ENCODE results near the gene CNTRL.
A peak's percentile ranks its signal among the peaks of the same experiment; 100 is the strongest.

Gene CNTRL

DNA sequence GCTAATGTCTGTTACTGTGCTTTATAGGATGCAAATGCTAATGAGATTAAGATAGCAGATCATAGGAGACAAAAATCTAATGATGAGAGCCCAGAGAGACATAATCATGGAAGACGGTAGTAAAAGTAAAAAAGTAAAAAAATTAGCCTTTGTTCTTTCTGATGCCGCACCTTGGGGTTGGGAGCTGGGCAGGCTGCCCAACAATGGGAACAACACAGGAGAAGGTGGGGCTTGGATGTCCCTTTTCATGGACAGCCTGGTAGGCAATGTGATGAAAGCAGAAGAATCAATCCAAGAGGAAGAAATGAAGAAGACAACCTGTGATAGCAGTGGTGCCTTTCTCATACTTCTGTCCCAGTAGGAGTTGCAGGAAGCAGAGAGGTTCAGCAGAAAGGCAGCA is 69.7 kb downstream of the CNTRL start:
- Histone ChIP-seq H3K27me3 (ENCODE audit: insufficient read depth, low read length) (no peaks in the 10 kb centered on the region), H3K36me3 (ENCODE audit: insufficient read depth, low read length) (peaks cover 30% of the 10 kb centered on the region), H3K27ac (ENCODE audit: low read depth, low read length) (no peak overlapping the region), H3K4me3 (ENCODE audit: low read depth, low read length) (no peak overlapping the region), H3K4me1 (ENCODE audit: control insufficient read depth, insufficient read depth, low read length, unreplicated experiment) (no peaks in the 10 kb centered on the region), H2AFZ (ENCODE audit: low read length, unreplicated experiment) (no peak overlapping the region), H3K79me2 (ENCODE audit: control insufficient read depth, insufficient read depth, low read length, unreplicated experiment) (no peaks in the 10 kb centered on the region)

DNA sequence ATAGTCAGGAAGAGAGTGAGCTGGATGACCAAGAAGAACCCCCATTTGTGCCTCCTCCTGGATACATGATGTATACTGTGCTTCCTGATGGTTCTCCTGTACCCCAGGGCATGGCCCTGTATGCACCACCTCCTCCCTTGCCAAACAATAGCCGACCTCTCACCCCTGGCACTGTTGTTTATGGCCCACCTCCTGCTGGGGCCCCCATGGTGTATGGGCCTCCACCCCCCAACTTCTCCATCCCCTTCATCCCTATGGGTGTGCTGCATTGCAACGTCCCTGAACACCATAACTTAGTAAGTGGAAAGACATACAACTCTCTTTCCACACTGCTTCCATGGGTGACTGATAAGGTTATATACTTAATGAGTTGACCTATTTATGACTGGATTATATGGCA is 75.4 kb downstream of the CNTRL start:
- Histone ChIP-seq H3K27me3 (ENCODE audit: insufficient read depth, low read length) (no peaks in the 10 kb centered on the region), H3K4me1 (ENCODE audit: control insufficient read depth, insufficient read depth, low read length, unreplicated experiment) (no peaks in the 10 kb centered on the region), H3K27ac (ENCODE audit: low read depth, low read length) (no peak overlapping the region), H3K36me3 (ENCODE audit: insufficient read depth, low read length) (peaks cover 11% of the 10 kb centered on the region; the same call in 1 of the 2 replicates), H2AFZ (ENCODE audit: low read length, unreplicated experiment) (no peak overlapping the region), H3K4me3 (ENCODE audit: low read depth, low read length) (no peak overlapping the region), H3K79me2 (ENCODE audit: control insufficient read depth, insufficient read depth, low read length, unreplicated experiment) (no peaks in the 10 kb centered on the region)

DNA sequence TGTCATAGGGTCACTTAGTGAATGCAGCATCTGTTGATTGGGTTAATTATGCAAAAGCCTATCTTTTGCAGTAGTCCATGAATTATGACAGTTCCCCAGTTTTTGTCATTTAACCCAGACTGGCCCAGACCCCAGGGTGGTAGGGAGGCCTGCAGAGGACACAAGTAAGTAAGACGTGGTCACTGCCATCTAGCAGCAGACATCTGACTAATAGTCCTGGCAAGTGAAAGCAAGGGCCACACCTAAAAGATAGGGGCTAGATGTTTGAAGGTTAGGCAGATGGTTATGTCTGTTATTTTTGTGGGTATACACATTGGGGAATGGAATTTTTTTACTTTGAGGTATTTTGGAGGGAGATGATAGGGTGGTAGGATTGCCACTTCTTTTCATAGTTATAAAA is 78.9 kb downstream of the CNTRL start:
- Histone ChIP-seq H3K4me3 (ENCODE audit: low read depth, low read length) (no peak overlapping the region), H3K79me2 (ENCODE audit: control insufficient read depth, insufficient read depth, low read length, unreplicated experiment) (no peaks in the 10 kb centered on the region), H3K27ac (ENCODE audit: low read depth, low read length) (no peak overlapping the region), H3K27me3 (ENCODE audit: insufficient read depth, low read length) (no peaks in the 10 kb centered on the region), H2AFZ (ENCODE audit: low read length, unreplicated experiment) (no peak overlapping the region), H3K36me3 (ENCODE audit: insufficient read depth, low read length) (peaks cover 17% of the 10 kb centered on the region; the same call in 1 of the 2 replicates), H3K4me1 (ENCODE audit: control insufficient read depth, insufficient read depth, low read length, unreplicated experiment) (peaks cover 3% of the 10 kb centered on the region)

DNA sequence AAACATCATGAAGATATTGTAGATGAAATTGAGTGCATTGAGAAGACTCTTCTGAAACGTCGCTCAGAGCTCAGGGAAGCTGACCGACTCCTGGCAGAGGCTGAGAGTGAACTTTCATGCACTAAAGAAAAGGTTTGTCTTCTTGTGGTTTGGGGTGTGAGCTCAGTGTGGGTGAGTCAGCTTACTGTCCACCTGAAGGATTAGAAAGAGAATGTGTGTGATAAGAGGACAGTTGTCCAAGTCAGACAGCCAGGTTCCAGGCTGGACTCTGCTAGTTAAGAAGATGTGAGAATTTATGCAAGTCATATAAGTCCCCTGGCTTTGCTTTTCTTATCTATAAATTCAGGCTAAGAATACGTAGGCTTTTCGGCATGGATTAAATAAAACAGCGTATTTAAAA is 80.0 kb downstream of the CNTRL start:
- Histone ChIP-seq H3K79me2 (ENCODE audit: control insufficient read depth, insufficient read depth, low read length, unreplicated experiment) (no peaks in the 10 kb centered on the region), H3K27me3 (ENCODE audit: insufficient read depth, low read length) (no peaks in the 10 kb centered on the region), H2AFZ (ENCODE audit: low read length, unreplicated experiment) (no peak overlapping the region), H3K4me1 (ENCODE audit: control insufficient read depth, insufficient read depth, low read length, unreplicated experiment) (peaks cover 3% of the 10 kb centered on the region), H3K4me3 (ENCODE audit: low read depth, low read length) (no peak overlapping the region), H3K27ac (ENCODE audit: low read depth, low read length) (no peak overlapping the region), H3K36me3 (ENCODE audit: insufficient read depth, low read length) (peaks cover 17% of the 10 kb centered on the region; the same call in 1 of the 2 replicates)

DNA sequence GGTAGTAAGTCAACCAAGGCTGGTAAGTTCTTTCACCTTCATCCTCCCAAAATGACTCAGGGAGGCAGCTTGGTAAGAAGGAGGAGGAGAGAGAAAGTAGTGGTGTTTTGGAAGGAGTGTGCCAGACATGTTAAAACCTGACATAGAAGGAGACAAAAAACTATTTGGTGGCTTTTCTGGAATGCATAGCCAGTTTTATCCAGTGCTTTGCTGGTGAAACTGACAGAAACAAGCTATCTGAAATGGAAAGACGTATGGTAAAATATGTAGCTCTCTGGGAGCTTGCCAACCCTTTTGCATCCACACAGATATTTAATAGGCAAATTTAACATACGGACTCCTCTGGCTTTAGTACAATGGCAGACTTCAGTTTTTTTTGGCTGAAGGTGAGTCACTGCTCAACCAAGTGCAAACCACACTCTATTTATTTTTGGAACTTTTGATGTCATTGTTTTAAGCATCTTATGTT is 81.5 kb downstream of the CNTRL start:
- Histone ChIP-seq H2AFZ (ENCODE audit: low read length, unreplicated experiment) (peak overlapping the region; percentile 84), H3K4me3 (ENCODE audit: low read depth, low read length) (no peak overlapping the region), H3K79me2 (ENCODE audit: control insufficient read depth, insufficient read depth, low read length, unreplicated experiment) (no peaks in the 10 kb centered on the region), H3K36me3 (ENCODE audit: insufficient read depth, low read length) (peaks cover 22% of the 10 kb centered on the region; the same call in 1 of the 2 replicates), H3K4me1 (ENCODE audit: control insufficient read depth, insufficient read depth, low read length, unreplicated experiment) (peaks cover 3% of the 10 kb centered on the region), H3K27ac (ENCODE audit: low read depth, low read length) (peak overlapping the region; percentile 46; the same call in 1 of the 2 replicates), H3K27me3 (ENCODE audit: insufficient read depth, low read length) (no peaks in the 10 kb centered on the region)

DNA sequence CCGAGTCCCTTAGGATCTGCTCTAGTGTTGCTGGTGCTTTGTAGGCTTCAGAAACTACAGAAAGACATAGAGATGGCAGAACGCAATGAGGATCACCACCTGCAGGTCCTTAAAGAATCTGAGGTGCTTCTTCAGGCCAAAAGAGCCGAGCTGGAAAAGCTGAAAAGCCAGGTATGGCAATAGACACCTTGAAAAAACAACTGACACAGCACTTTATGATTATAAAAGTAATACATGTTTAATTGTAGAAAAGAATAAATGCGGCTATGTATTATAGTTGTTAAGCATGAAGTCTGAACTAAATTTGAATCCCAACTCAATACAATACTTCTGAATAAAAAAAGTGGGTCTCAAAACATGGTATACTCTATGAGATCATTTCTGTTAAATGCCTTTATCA is 83.2 kb downstream of the CNTRL start:
- Histone ChIP-seq H2AFZ (ENCODE audit: low read length, unreplicated experiment) (no peak overlapping the region), H3K27me3 (ENCODE audit: insufficient read depth, low read length) (no peaks in the 10 kb centered on the region), H3K79me2 (ENCODE audit: control insufficient read depth, insufficient read depth, low read length, unreplicated experiment) (no peaks in the 10 kb centered on the region), H3K4me3 (ENCODE audit: low read depth, low read length) (no peak overlapping the region), H3K27ac (ENCODE audit: low read depth, low read length) (no peak overlapping the region), H3K36me3 (ENCODE audit: insufficient read depth, low read length) (peaks cover 27% of the 10 kb centered on the region), H3K4me1 (ENCODE audit: control insufficient read depth, insufficient read depth, low read length, unreplicated experiment) (peaks cover 3% of the 10 kb centered on the region)

DNA sequence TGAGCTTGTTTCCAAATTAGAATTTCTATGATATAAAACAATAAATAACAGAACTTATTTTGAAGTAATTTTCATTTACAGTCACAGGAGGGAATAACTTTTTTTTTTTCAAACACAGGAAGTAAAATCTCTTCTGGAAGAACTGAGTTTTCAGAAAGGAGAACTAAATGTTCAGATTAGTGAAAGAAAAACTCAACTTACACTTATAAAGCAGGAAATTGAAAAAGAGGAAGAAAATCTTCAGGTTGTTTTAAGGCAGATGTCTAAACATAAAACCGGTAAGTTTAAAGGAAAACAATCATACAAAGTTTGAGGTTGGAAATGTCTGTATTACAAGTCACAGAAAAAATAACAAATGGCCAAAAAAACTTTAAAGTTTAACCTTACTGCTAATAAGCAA is 85.3 kb downstream of the CNTRL start:
- Histone ChIP-seq H2AFZ (ENCODE audit: low read length, unreplicated experiment) (no peak overlapping the region), H3K79me2 (ENCODE audit: control insufficient read depth, insufficient read depth, low read length, unreplicated experiment) (no peaks in the 10 kb centered on the region), H3K4me1 (ENCODE audit: control insufficient read depth, insufficient read depth, low read length, unreplicated experiment) (peaks cover 3% of the 10 kb centered on the region), H3K27ac (ENCODE audit: low read depth, low read length) (no peak overlapping the region), H3K4me3 (ENCODE audit: low read depth, low read length) (no peak overlapping the region), H3K36me3 (ENCODE audit: insufficient read depth, low read length) (peaks cover 23% of the 10 kb centered on the region), H3K27me3 (ENCODE audit: insufficient read depth, low read length) (no peaks in the 10 kb centered on the region)

DNA sequence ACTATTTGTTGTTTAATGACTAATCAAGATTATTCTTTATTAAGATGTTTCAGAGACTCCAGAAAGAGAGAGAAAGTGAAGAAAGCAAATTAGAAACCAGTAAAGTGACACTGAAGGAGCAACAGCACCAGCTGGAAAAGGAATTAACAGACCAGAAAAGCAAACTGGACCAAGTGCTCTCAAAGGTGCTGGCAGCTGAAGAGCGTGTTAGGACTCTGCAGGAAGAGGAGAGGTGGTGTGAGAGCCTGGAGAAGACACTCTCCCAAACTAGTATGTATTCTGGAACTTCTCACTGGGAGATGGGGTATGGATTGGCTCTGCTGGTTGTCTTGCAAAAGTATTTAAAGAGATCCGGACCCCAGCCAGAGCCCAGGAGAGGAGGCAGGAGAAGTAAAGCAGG is 93.3 kb downstream of the CNTRL start:
- H3K4me3 ChIP-seq (ENCODE audit: low read depth, low read length), result no peak overlapping the region
- no peak overlapping the region for H3K27ac ChIP-seq (ENCODE audit: low read depth, low read length)
- H3K4me1 ChIP-seq (ENCODE audit: control insufficient read depth, insufficient read depth, low read length, unreplicated experiment), result no peaks in the 10 kb centered on the region
- H3K27me3 ChIP-seq (ENCODE audit: insufficient read depth, low read length), result no peaks in the 10 kb centered on the region
- peaks cover 31% of the 10 kb centered on the region for H3K36me3 ChIP-seq (ENCODE audit: insufficient read depth, low read length)
- no peaks in the 10 kb centered on the region for H3K79me2 ChIP-seq (ENCODE audit: control insufficient read depth, insufficient read depth, low read length, unreplicated experiment)
- no peak overlapping the region for H2AFZ ChIP-seq (ENCODE audit: low read length, unreplicated experiment)

DNA sequence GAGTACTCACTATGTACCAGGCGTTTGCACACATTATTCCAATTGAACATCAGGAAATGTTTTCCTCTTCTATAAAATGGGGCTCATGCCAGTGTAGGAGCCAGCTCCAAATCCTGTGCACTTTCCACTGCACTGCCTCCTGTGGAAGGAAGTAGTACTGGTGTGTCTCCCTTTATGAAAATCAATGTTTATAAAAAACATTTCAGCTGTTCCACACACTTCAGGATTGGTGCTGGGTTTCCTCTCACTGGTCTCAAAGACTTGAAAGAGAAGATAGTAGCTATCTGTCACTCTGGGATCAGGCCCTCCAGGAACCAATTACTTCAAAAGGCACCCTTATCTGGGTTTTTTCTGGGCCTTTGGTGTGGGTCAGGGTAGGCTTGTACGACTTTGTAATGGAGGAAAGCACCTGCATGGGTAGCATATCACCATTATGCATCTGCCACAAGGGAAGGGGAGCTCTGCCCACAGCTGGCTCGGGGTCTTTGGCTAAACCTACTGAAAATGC is 94.4 kb downstream of the CNTRL start:
- H3K4me1 ChIP-seq (ENCODE audit: control insufficient read depth, insufficient read depth, low read length, unreplicated experiment), result no peaks in the 10 kb centered on the region
- no peaks in the 10 kb centered on the region for H3K27me3 ChIP-seq (ENCODE audit: insufficient read depth, low read length)
- no peak overlapping the region for H3K27ac ChIP-seq (ENCODE audit: low read depth, low read length)
- peaks cover 40% of the 10 kb centered on the region for H3K36me3 ChIP-seq (ENCODE audit: insufficient read depth, low read length)
- no peak overlapping the region for H2AFZ ChIP-seq (ENCODE audit: low read length, unreplicated experiment)
- H3K79me2 ChIP-seq (ENCODE audit: control insufficient read depth, insufficient read depth, low read length, unreplicated experiment), result no peaks in the 10 kb centered on the region
- H3K4me3 ChIP-seq (ENCODE audit: low read depth, low read length), result no peak overlapping the region

DNA sequence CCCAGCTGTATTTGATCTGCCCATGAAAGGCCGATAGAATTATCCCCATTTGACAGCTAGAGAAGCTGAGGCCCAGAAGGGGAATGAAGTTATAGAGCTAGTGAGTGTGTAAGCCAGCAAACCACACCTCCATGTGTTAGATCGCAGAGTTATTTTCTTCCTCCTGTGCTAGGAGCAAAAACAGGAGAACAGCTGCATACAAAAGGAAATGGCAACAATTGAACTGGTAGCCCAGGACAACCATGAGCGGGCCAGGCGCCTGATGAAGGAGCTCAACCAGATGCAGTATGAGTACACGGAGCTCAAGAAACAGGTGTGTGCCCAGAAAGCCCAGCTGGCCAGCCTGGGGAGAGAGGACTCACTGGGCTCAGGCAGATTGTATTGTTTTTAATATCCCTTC is 96.5 kb downstream of the CNTRL start:
- Histone ChIP-seq H3K4me1 (ENCODE audit: control insufficient read depth, insufficient read depth, low read length, unreplicated experiment) (no peaks in the 10 kb centered on the region), H3K27me3 (ENCODE audit: insufficient read depth, low read length) (no peaks in the 10 kb centered on the region), H3K27ac (ENCODE audit: low read depth, low read length) (no peak overlapping the region), H2AFZ (ENCODE audit: low read length, unreplicated experiment) (no peak overlapping the region), H3K4me3 (ENCODE audit: low read depth, low read length) (no peak overlapping the region), H3K79me2 (ENCODE audit: control insufficient read depth, insufficient read depth, low read length, unreplicated experiment) (no peaks in the 10 kb centered on the region), H3K36me3 (ENCODE audit: insufficient read depth, low read length) (peaks cover 33% of the 10 kb centered on the region)

DNA sequence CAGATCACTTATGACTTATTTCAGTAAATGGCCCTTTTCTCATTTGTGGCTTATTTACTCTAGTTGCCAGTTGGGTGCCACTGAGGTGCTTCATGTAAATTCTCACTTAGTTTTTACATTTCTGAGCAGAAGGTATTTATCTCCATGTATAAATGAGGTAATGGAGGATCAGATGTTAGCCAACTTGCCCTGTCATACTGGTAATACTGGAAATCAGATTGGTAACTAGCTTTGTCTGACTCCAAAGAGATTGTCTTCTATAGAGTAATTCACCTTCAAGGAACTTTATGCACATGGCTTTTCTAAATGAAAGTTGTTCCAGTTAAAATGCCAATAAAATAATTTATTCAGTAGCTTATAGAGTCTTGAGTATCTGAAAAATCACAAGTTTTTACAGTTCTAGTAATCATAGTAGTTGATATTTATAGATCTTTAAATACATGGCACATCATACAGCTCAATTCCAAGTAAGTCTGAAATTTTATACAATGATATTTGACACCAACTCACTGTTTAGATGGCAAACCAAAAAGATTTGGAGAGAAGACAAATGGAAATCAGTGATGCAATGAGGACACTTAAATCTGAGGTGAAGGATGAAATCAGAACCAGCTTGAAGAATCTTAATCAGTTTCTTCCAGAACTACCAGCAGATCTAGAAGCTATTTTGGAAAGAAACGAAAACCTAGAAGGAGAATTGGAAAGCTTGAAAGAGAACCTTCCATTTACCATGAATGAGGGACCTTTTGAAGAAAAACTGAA is 98.2 kb downstream of the CNTRL start:
- Histone ChIP-seq H3K4me1 (ENCODE audit: control insufficient read depth, insufficient read depth, low read length, unreplicated experiment) (no peaks in the 10 kb centered on the region), H3K4me3 (ENCODE audit: low read depth, low read length) (no peak overlapping the region), H3K79me2 (ENCODE audit: control insufficient read depth, insufficient read depth, low read length, unreplicated experiment) (no peaks in the 10 kb centered on the region), H3K27me3 (ENCODE audit: insufficient read depth, low read length) (no peaks in the 10 kb centered on the region), H3K36me3 (ENCODE audit: insufficient read depth, low read length) (peaks cover 34% of the 10 kb centered on the region), H2AFZ (ENCODE audit: low read length, unreplicated experiment) (no peak overlapping the region), H3K27ac (ENCODE audit: low read depth, low read length) (no peak overlapping the region)
